Peyer's patch (tissue), 4 donors: ENCODE measurements around the gene SLC1A5. TPM values are rescaled to one million over a fixed set of nuclear protein-coding genes. Genes with fewer than 3 reads are reported as not detected.
"Not testable (repeated sequence)": the region's sequence is repeated elsewhere in the genome, so short reads cannot be mapped to it uniquely, and the experiment has no call there.

Experiments used
- DNase-seq, 3 donors: peaks; one replicate each; pipeline ENCODE4 v3.0.0-alpha.2; 2017 to 2019
- H3K27ac ChIP-seq, 4 donors: fragments of 200-600 bp; sonication (generic); one replicate each; pipeline ENCODE4 v1.5.1; 2016 to 2019
- H3K27me3 ChIP-seq, 2 donors: fragments of 200-600 bp; sonication (generic); one replicate each; pipeline ENCODE4 v1.5.1; 2019
- H3K36me3 ChIP-seq, 3 donors: fragments of 200-600 bp; sonication (generic); one replicate each; pipeline ENCODE4 v1.5.1; 2016 to 2019
- H3K4me1 ChIP-seq, 4 donors: fragments of 200-600 bp; sonication (generic); one replicate each; pipeline ENCODE4 v1.5.1; 2016 to 2019
- H3K4me3 ChIP-seq, 4 donors: fragments of 200-600 bp; sonication (generic); 1 replicate in 3 of 4; 2 replicates in 1 of 4; pipeline ENCODE4 v1.5.1; 2016 to 2019; ENCODE audit warnings: mild to moderate bottlenecking in 1 of 4
- H3K9me3 ChIP-seq, 4 donors: fragments of 200-600 bp; sonication (generic); one replicate each; pipeline ENCODE4 v1.5.1; 2016 to 2019; ENCODE audit warnings: mild to moderate bottlenecking in 1 of 4
- POLR2A ChIP-seq, 2 donors: fragments of 450-650 bp; IDR thresholded peaks; one replicate each; pipeline ENCODE4 v1.5.1; 2017; ENCODE audit warnings: antibody characterized with exemption in 2 of 2, mild to moderate bottlenecking in 2 of 2, moderate library complexity in 2 of 2
- total RNA-seq, 4 donors: library from RNA; depleted of rRNA; stranded (reverse); fragments of >200 nt; gene quantifications; one replicate each; pipeline ENCODE4 v1.1.0, GENCODE V29; 2016
- TF ChIP-seq, protein P1 (sequence below), 6 experiments: fragments of 450-650 bp in 4 of 6; fragments of 200-600 bp in 2 of 6; sonication (generic) in 1 of 6; IDR thresholded peaks; one replicate each; pipeline ENCODE4 v1.5.1; 2017 to 2019; ENCODE audit warnings: antibody characterized with exemption in 6 of 6, mild to moderate bottlenecking in 3 of 6, moderate library complexity in 1 of 6

SLC1A5 gene
- total RNA-seq, 4 donors from 2014 or later, result 19.8 to 34.7 (median 31.2) TPM

DNA sequence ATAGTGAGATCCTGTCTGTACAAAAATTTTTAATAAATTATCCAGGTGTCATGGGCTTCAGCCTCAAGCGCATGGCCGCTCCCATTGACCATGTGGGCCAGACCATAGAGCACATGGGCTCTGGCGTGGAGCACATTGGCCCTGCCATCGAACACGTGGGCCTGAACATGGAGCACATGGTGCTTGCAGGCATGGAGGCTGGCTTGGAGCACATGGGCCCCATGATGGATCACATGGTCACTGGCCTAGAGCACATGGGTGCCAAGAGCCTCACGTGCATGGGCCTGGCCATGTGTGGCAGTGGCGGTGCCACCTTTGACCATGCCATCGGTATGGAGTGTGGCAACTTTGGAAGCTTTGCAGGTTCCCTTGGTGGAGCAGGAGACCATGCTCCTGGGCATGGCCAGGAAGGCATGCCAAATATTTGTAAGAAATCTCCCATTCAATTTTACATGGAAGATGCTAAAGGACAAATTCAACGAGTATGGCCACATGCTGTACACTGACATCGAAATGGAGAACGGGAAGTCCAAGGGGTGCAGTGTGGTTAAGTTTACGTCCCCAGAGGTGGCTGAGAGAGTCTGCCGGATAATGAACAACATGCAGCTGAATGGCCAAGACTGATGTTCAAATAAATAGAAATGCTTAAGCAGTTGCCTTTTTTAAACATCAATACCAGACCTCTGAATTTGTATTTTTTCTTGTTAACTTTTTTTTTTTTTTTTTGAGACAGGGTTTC, 21.3 kb upstream of the SLC1A5 start:
- Histone ChIP-seq H3K27me3 (no peaks in the 10 kb centered on the region), H3K9me3 (no peaks in the 10 kb centered on the region), H3K4me1 (no peaks in the 10 kb centered on the region), H3K4me3 (no peak overlapping the region), H3K36me3 (no peaks in the 10 kb centered on the region), H3K27ac (no peak overlapping the region)
- peak in 1 of 3 donors; percentile 26 for DNase-seq
- TF ChIP-seq, protein P1, sequence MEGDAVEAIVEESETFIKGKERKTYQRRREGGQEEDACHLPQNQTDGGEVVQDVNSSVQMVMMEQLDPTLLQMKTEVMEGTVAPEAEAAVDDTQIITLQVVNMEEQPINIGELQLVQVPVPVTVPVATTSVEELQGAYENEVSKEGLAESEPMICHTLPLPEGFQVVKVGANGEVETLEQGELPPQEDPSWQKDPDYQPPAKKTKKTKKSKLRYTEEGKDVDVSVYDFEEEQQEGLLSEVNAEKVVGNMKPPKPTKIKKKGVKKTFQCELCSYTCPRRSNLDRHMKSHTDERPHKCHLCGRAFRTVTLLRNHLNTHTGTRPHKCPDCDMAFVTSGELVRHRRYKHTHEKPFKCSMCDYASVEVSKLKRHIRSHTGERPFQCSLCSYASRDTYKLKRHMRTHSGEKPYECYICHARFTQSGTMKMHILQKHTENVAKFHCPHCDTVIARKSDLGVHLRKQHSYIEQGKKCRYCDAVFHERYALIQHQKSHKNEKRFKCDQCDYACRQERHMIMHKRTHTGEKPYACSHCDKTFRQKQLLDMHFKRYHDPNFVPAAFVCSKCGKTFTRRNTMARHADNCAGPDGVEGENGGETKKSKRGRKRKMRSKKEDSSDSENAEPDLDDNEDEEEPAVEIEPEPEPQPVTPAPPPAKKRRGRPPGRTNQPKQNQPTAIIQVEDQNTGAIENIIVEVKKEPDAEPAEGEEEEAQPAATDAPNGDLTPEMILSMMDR (IDR thresholded peaks at IDR 0.05), result no peak
- no peak for TF ChIP-seq POLR2A (IDR thresholded peaks at IDR 0.05)

DNA sequence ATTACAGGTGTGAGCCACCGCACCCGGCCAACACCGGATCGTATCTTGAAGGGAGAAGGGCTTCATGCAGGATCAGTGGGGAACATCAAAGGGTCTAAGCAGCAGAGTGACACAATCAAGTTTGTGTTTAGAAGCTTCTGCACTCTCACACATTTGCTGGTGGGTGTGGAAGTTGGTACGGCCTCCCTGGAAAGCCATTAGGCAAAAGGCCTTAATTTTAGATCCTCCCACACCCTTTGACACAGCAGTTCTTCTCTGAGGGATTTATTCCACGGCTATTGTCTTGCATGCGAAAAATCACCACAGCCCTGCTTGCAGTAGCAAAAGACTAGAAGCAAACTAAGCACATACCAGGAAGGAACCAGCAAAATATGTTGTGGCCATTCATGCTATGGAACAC, 18.3 kb upstream of the SLC1A5 start:
- Histone ChIP-seq H3K27ac (no peak overlapping the region), H3K4me3 (no peak overlapping the region), H3K27me3 (no peaks in the 10 kb centered on the region), H3K36me3 (no peaks in the 10 kb centered on the region), H3K4me1 (peaks cover 0 to 6% (median 3%) of the 10 kb centered on the region in 4 donors), H3K9me3 (no peaks in the 10 kb centered on the region)
- TF ChIP-seq, protein P1 (IDR thresholded peaks at IDR 0.05), result no peak
- TF ChIP-seq POLR2A (IDR thresholded peaks at IDR 0.05), result no peak
- no peak for DNase-seq

DNA sequence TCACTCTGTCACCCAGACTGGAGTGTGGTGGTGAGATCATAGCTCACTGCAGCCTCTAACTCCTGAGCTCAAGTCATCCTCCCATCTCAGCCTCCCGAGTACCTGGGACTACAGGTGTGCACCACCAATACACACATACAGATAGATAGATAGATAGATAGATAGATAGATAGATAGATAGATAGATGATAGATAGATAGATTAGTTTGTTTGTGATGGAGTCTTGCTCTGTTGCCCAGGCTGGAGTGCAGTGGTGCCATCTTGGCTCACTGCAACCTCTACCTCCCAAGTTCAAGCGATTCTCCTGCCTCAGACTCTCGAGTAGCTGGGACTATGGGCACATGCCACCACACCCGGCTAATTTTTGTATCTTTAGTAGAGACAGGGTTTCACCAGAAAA, 16.0 kb upstream of the SLC1A5 start:
- DNase-seq, H3K9me3 ChIP-seq, H3K27me3 ChIP-seq, H3K4me1 ChIP-seq, H3K36me3 ChIP-seq, H3K27ac ChIP-seq, H3K4me3 ChIP-seq: not testable (repeated sequence)

DNA sequence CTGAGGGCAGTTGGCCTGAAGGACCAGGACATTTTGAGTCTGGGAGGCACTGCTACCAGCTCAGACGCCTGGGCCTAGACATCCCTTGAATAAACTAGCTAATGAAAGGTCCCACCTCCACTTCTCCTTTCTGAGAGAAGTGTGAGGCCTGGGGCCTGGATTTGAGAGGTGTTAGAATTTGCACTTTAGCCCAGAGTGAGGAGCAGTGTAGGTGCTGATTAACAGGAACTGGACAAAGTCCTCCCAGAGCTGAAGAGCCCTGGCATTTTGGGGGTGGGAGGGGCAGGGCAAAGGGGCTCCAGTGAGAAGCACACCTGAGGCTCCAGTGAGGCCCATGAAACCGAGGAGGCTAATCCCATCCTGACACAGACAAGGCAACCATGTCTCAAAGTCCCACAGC, 15.2 kb upstream of the SLC1A5 start:
- no peaks in the 10 kb centered on the region for H3K27me3 ChIP-seq
- peak overlapping the region in 1 of 4 donors; percentile 81 for H3K27ac ChIP-seq
- peaks cover 0 to 6% (median 3%) of the 10 kb centered on the region in 4 donors for H3K4me1 ChIP-seq
- peak in 1 of 3 donors; percentile 51 for DNase-seq
- H3K9me3 ChIP-seq, result no peaks in the 10 kb centered on the region
- H3K36me3 ChIP-seq, result no peaks in the 10 kb centered on the region
- no peak overlapping the region for H3K4me3 ChIP-seq
- TF ChIP-seq, protein P1 (IDR thresholded peaks at IDR 0.05), result no peak
- no peak for TF ChIP-seq POLR2A (IDR thresholded peaks at IDR 0.05)

DNA sequence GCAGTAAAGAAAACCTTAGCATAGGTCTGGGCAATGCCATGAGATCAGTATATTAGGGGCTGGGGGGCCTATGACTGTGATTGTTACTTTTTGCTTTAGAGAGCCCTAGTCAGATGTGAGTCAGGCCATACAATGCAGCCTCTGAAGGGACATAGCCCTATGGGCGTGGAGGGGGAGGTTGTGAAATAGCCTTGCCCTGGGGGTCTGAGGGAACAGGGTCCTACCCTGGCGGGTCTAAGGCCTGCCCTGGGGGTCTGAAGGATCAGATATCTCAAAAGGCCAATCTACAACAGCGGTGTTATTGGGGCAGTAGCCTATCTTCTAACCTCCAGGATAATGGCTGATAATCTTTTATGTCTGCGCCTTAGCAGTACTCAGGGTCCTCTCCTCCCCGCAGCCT, 13.8 kb upstream of the SLC1A5 start:
- H3K27me3 ChIP-seq, result no peaks in the 10 kb centered on the region
- TF ChIP-seq, protein P1 (IDR thresholded peaks at IDR 0.05), result no peak
- no peak for TF ChIP-seq POLR2A (IDR thresholded peaks at IDR 0.05)
- H3K27ac ChIP-seq, result no peak overlapping the region
- H3K36me3 ChIP-seq, result no peaks in the 10 kb centered on the region
- H3K4me1 ChIP-seq, result peaks cover 0 to 6% (median 3%) of the 10 kb centered on the region in 4 donors
- H3K9me3 ChIP-seq, result no peaks in the 10 kb centered on the region
- no peak overlapping the region for H3K4me3 ChIP-seq
- DNase-seq, result no peak

DNA sequence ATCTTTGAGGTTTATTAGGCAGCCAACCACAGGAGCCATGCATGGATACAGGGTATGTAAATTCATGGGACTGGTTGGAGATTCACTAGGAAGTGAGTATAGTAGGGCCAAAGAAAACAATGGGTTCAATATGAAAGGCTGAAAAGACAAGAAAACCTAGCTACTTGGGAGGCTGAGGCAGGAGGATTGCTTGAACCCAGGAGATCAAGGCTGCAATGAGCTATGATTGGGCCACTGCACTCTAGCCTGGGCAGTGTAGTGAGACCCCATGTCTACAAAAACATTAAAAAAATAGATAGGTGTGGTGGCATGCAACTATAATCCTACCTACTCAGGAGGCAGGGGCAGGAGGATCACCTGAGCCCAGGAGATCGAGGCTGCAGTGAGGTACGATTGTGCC, 10.3 kb upstream of the SLC1A5 start:
- DNase-seq, result no peak

More for the DNA sequence above, 10.3 kb upstream of the SLC1A5 start:
- no peaks in the 10 kb centered on the region for H3K9me3 ChIP-seq
- no peak overlapping the region for H3K4me3 ChIP-seq
- H3K27ac ChIP-seq, result no peak overlapping the region
- no peaks in the 10 kb centered on the region for H3K27me3 ChIP-seq
- H3K36me3 ChIP-seq, result no peaks in the 10 kb centered on the region
- TF ChIP-seq, protein P1 (IDR thresholded peaks at IDR 0.05), result no peak
- TF ChIP-seq POLR2A (IDR thresholded peaks at IDR 0.05), result no peak
- peaks cover 0 to 6% (median 2%) of the 10 kb centered on the region in 4 donors for H3K4me1 ChIP-seq
